ENCODE measurements around the gene PCDHGC5. TPM values are rescaled to one million over a fixed set of nuclear protein-coding genes. Genes with fewer than 3 reads are reported as not detected.
A peak's percentile ranks its signal among the peaks of the same experiment; 100 is the strongest.

The PCDHGC5 gene
- total RNA-seq, 1 donor from 2014 or later: 0.06 TPM

GRCh38 chr5:141476132-141476911 is 12.6 kb upstream of the PCDHGC5 start:
- TF ChIP-seq CTCF (conservative IDR thresholded peaks at IDR 0.05; ENCODE audit: low read depth, low read length): no peak
- peak; percentile 32 for DNase-seq (ENCODE audit: low read depth)
- H3K4me3 ChIP-seq (ENCODE audit: low read depth, low read length): peak overlapping the region; percentile 71

GRCh38 chr5:141477044-141477575 is 11.8 kb upstream of the PCDHGC5 start:
- TF ChIP-seq CTCF (conservative IDR thresholded peaks at IDR 0.05; ENCODE audit: low read depth, low read length): no peak
- no peak for DNase-seq (ENCODE audit: low read depth)
- peak overlapping the region; percentile 71 for H3K4me3 ChIP-seq (ENCODE audit: low read depth, low read length)

- no peak for TF ChIP-seq CTCF (conservative IDR thresholded peaks at IDR 0.05; ENCODE audit: low read depth, low read length)
- H3K4me3 ChIP-seq (ENCODE audit: low read depth, low read length): no peak overlapping the region
- no peak for DNase-seq (ENCODE audit: low read depth)
Measured at GRCh38 chr5:141477815-141478214, 11.1 kb upstream of the PCDHGC5 start.

- TF ChIP-seq CTCF (conservative IDR thresholded peaks at IDR 0.05; ENCODE audit: low read depth, low read length): peak; percentile 34
- no peak for DNase-seq (ENCODE audit: low read depth)
- H3K4me3 ChIP-seq (ENCODE audit: low read depth, low read length): no peak overlapping the region
Measured at GRCh38 chr5:141478321-141478945, 10.4 kb upstream of the PCDHGC5 start.

- DNase-seq (ENCODE audit: low read depth): no peak
- no peak overlapping the region for H3K4me3 ChIP-seq (ENCODE audit: low read depth, low read length)
- no peak for TF ChIP-seq CTCF (conservative IDR thresholded peaks at IDR 0.05; ENCODE audit: low read depth, low read length)
Measured at GRCh38 chr5:141479776-141480175, 9.1 kb upstream of the PCDHGC5 start.

GRCh38 chr5:141483902-141484301 is 5.0 kb upstream of the PCDHGC5 start:
- no peak for TF ChIP-seq CTCF (conservative IDR thresholded peaks at IDR 0.05; ENCODE audit: low read depth, low read length)
- DNase-seq (ENCODE audit: low read depth): no peak
- H3K4me3 ChIP-seq (ENCODE audit: low read depth, low read length): no peak overlapping the region
